Lung microvascular endothelial cell (primary cell): ENCODE results near the gene CX3CR1. TPM values are rescaled to one million over a fixed set of nuclear protein-coding genes. Genes with fewer than 3 reads are reported as not detected.

Experiments used
- DNase-seq, 2 donors: peaks; one replicate each; pipeline versions ENCODE4 v3.0.0 to v3.0.0-alpha.2; 2010; ENCODE audit warnings: low read depth in 2 of 2
- total RNA-seq: library from RNA; depleted of rRNA; stranded (reverse); fragments of >200 nt; gene quantifications from 2 replicates; pipeline ENCODE4 v1.2.1, GENCODE V29; 2014

The CX3CR1 gene
- total RNA-seq, 1 donor from 2014 or later = not detected

- DNase-seq = peak; percentile 55 to 70
Measured at GRCh38 chr3:39291903-39292329, 12.1 kb upstream of the CX3CR1 start.

DNA sequence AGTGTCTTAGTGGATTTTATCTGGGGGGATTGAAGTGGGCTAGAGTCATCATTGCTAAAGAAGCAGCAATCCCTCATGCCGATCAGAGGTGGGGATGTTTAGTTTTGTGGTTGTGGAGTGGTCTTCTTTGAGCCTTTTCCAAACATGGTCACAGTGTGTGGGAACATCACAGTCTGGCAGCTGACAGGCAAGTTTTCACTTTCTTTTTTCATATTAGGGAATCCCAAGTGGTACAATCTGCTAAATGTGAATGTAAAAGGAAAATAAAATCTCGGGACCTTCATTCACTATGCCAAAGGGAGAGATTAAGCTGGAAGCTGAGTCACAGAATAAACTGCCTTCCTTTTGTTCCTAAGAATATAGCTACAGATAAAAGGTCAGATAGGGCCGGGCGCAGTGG lies 10.4 kb upstream of the CX3CR1 start:
- DNase-seq = peak; percentile 21 to 82

- DNase-seq = no peak
Measured at GRCh38 chr3:39289107-39289506, 9.3 kb upstream of the CX3CR1 start.

- peak; percentile 77 to 92 for DNase-seq
Measured at GRCh38 chr3:39288300-39288808, 8.5 kb upstream of the CX3CR1 start.

- no peak for DNase-seq
Measured at GRCh38 chr3:39287216-39288164, 7.7 kb upstream of the CX3CR1 start.

- no peak for DNase-seq
Measured at GRCh38 chr3:39286771-39287170, 6.9 kb upstream of the CX3CR1 start.

DNA sequence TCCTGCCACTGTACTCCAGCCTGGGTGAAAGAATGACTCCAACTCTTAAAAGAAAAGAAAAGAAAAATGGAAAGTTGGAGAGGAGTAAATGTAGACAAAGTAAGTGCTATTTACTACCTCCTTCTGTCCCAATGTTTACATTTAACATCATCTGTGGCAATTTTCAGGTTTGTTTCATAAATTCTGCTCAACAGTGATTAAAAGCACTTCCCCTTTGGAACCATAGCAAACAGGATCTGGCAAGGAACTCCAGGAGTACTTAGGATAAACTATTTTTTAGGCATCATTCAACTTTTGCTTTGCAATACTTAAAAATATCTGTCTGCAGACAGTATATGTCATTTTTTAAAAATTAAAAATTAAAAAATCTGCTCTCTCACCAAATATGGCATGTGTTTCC lies 5.5 kb upstream of the CX3CR1 start:
- no peak for DNase-seq

DNA sequence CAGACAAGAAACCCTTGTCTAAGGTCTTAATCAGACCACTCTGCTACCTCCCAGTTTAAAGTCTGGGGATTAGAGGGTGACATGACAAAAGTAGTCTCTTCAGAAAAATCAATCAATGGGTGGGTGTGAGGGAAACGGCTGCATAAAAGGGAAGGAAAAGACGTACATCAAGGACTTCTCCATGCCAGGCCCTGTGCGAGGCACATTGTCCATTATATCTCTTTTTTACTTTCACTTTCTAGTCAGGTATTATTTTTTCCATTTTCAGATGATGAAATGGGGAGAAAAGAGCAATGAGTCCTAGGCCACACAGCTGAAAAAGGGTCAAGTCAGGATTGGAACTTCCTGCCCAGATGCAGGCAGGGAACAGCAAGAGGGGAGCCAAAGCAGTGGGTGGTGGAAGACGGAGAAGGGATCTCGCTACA lies 4.6 kb upstream of the CX3CR1 start:
- peak; percentile 23 to 62 for DNase-seq

DNA sequence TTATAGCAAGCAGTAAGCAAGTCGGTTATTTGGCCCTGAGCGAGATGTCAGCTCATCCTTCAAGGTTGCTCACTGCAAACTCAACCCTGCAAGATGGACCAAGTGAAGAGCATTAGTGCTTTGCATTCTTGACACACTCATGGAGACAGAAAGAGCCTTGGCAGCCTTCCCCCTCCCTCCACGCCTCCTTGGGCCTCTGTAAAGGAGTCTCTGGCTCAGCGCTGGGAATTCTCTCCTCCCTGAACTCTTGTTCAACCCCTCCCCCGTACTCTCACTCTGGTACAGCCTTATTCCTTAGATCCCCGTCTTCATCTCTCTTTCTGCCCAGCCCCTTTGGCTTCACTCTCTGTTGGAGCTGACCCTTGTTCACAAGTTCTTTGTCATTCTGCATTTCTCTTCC lies 2.2 kb upstream of the CX3CR1 start:
- no peak for DNase-seq

DNA sequence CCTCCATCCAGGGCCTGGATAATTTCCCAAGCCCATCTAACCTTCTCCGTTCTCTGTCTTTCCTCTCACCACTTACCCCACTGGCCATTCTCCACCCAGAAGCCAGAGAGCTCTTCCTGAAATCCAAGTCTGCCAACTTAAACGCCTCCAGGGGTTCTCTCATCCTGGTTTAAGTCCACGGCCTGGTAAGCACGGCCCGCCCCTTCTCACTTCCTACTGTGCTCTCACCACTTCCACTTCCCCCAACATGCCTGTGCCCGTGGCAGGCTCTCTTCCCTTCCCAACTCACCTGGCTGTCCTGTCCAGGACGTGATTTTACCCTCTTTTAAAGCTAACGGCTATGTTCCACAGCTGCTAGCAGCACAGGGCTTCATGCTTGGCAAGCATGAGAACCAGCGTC lies 1.7 kb upstream of the CX3CR1 start:
- DNase-seq = no peak

DNA sequence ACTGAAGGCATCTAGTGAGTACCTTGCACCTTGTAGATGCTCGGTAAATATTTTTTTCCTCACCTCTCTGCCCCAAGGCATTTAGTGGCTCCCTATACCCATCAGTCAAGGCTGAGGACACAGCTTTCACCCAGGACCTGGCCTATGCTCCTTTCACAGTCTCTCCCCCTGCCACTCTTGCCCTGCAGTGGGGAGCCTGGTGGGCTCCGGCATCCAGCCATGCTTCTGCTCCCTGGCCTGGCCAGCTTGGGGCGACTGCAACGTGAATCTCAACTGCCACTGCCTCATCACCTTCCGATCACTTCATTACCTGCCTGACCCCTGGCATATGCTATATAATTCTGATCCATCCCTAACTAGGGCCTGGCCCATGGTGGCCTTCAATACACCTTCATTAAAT lies 735 bp upstream of the CX3CR1 start:
- DNase-seq = no peak

DNA sequence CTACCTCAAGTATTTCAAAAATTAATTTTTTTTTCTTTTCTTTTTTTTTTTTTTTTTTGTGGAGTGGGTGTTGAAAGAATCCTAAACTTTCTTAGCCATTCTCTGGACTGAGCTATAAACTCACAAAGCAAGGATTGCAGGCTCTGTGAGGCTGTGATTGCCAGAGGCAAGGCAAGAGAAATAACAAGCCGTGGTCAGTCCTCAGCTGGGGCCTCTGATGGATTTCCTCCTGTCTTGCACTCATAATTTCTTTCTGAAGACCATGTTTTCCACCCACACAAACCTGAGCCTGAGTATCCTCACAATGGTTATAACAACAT lies 1.3 kb downstream of the CX3CR1 start:
- DNase-seq = no peak

GRCh38 chr3:39277893-39278615 lies 1.8 kb downstream of the CX3CR1 start:
- no peak for DNase-seq

- no peak for DNase-seq
Measured at GRCh38 chr3:39276746-39277145, 3.1 kb downstream of the CX3CR1 start.

GRCh38 chr3:39275963-39276593 lies 3.8 kb downstream of the CX3CR1 start:
- DNase-seq = no peak

DNA sequence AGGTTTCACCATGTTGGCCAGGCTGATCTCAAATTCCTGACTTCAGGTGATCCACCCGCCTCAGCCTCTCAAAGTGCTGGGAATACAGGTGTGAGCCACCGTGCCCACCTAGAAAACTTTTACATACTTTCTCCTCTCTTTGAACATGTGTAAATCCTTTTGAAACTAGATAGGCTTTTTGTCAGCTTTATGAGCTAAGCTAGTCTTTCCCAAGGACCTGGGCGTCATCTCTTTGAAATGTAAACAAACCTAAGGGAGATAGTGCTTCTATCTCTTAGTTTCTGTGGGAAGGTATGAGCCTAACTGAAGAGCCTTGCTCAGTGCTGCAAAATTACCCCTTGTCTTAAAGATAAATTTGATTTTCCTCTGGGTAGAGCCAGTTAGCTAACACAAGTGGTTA lies 4.8 kb downstream of the CX3CR1 start:
- no peak for DNase-seq

GRCh38 chr3:39273119-39273518 lies 6.7 kb downstream of the CX3CR1 start:
- DNase-seq = no peak

GRCh38 chr3:39272191-39272590 lies 7.6 kb downstream of the CX3CR1 start:
- no peak for DNase-seq

- DNase-seq = no peak
Measured at GRCh38 chr3:39271363-39271914, 8.4 kb downstream of the CX3CR1 start.

DNA sequence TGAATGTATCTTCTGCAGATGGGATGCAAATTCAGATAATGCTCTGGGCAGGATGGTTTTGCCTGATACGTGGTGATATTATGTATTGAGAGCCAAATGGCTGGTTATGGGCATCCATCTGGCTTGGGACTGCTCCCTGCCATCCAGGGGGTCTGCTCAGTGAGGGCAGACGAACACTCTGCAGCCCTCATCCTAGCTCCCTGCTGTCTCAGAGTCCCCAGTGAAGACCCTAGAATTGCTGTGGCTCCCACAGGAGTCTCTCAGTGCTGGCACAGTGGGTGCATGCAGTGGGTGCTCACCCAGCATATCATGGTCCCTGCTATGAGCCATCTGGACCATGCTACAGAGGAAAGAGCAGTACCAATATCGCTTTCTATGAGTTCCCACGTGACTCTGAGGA lies 10.3 kb downstream of the CX3CR1 start:
- DNase-seq = no peak

DNA sequence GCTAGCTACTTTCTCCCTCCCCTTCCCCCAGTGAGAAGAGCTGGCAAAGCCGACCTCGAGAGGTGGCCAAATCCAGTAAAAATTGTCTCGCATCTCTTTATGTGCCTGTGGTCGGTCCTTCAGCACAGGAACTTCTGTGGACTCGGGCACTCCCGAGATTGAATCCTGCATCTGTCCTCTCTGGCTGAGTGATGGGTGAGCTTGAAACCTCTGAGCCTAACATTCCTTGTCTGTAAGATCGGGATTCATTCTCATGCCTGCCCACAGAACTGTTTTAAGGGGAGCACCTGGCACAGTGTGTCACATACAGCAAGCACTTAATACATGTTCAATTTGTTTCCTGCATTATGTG lies 11.3 kb downstream of the CX3CR1 start:
- DNase-seq = no peak
